GM19240 (cell line): ENCODE measurements around the gene GPR158.

Experiments used
- DNase-seq: peaks from one replicate; pipeline ENCODE4 v3.0.0; 2011; ENCODE audit warnings: low spot score; ENCODE audit not compliant: insufficient read length

GPR158 gene

DNA sequence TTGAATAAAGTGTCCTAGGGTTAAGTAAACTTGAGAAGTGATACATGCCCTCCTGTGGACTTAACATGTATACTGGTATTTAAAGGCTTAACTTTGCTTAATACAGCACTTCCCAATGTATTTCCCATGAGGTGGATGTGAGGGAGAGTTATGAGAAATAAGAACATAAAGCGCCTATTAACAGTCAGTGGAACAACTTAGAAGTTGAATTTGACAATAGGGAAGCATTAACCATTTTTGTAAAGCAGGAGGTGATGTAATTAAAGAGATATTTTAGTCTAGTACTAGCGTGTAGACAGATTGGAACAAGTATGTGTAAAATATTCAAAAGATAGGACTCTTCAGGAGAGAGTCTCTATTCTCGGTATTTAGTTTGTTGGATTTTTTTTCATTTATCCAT is 322.4 kb downstream of the GPR158 start:
- no peak for DNase-seq

GRCh38 chr10:25498645-25499044 is 323.8 kb downstream of the GPR158 start:
- no peak for DNase-seq

- DNase-seq, result no peak
Observed at GRCh38 chr10:25501912-25502311, 327.1 kb downstream of the GPR158 start.

- DNase-seq, result no peak
Observed at GRCh38 chr10:25502453-25502852, 327.7 kb downstream of the GPR158 start.

GRCh38 chr10:25504306-25504705 is 329.5 kb downstream of the GPR158 start:
- DNase-seq, result no peak

- no peak for DNase-seq
Observed at GRCh38 chr10:25504838-25505237, 330.0 kb downstream of the GPR158 start.

GRCh38 chr10:25505466-25505865 is 330.7 kb downstream of the GPR158 start:
- no peak for DNase-seq

DNA sequence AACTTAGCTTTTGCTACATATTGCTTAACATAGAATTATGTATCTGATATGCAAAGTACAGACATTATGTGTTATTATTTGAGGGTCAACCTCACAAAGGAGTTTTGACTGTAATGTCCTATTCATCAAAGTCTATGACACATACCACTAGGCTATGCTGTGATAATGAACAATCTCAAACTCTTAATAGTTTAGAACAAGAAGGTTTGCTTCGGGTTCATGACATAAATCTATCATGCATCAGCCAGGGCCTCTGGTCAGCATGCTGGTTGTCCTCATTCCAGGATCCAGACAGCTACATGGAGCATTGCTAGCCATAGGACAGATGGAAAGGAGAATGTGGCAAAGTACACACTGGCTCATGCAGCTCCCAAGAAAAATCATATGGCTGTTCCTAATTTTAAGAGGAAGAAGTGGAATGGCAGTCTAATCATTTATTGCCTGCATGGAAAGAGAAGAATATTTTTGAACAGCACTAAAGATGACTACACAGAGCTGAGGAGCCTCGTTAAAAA is 332.1 kb downstream of the GPR158 start:
- DNase-seq, result no peak

- DNase-seq, result no peak
Observed at GRCh38 chr10:25508112-25508815, 333.5 kb downstream of the GPR158 start.

DNA sequence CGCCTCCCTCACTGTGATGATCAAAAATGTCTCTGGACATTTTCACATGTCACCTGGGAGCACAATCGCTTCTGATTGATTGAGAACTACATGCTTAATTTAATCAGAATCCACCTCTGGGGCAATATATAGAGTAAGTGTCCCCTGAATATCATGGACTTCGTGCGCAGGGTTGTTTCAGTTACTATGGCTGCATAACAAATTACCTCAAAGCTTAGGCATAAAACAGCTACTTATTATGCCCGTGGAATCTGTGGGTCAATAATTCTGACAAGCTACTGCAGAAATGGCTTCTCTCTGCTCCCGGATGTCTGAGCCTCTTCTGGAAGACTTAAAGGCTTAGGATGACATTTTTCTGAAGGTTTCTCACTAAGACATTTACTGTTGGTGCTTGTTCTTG is 334.4 kb downstream of the GPR158 start:
- no peak for DNase-seq

- no peak for DNase-seq
Observed at GRCh38 chr10:25522294-25522693, 347.5 kb downstream of the GPR158 start.

GRCh38 chr10:25522946-25523608 is 348.3 kb downstream of the GPR158 start:
- DNase-seq, result no peak

GRCh38 chr10:25530306-25530705 is 355.5 kb downstream of the GPR158 start:
- DNase-seq, result no peak

DNA sequence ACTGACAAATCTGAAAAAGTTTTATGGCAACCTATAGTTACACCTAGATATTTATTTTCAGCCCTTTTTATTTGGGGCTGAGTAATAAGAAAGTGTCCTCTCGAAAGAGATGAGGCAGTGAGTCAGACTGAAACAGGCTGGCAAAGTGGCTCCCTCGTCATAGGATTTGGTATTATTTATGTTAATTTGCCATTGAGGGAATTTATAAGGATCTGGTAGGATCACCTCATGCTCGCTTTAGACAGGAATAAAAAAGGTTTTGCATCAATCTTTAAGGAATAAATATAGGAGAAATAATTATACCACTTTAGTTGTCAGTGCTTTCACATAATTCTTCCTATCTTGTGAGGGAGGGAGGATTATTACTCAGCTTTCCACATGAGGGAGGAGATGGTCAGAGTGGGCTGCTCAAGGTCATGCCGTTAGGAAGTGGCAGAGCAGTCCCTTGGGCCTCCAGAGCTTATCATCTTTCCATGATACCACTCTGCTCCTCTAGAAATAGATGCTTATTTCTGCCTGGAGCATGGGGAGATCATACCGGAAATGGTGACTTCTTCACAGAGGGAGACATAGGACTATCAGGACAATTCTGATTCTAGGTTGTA is 356.8 kb downstream of the GPR158 start:
- no peak for DNase-seq

- DNase-seq, result no peak
Observed at GRCh38 chr10:25532213-25532612, 357.4 kb downstream of the GPR158 start.

DNA sequence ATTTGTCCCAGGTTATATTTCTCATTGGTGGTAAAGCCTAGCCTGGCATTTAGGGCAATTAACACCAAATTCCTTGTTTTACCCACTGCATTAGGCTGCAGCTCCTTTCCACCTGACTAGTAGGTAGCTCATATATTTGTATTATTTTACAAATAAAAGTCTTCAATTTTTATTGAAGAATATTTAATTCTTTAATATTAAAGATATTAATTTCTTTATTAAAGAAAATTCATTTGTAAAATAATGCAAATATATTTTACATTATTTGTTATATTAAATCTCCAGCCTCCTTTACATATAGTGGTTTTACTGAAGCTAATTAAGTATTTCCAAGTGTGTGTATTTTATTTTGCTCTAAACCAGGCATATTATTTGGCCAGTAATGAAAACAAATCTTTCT is 361.2 kb downstream of the GPR158 start:
- no peak for DNase-seq

DNA sequence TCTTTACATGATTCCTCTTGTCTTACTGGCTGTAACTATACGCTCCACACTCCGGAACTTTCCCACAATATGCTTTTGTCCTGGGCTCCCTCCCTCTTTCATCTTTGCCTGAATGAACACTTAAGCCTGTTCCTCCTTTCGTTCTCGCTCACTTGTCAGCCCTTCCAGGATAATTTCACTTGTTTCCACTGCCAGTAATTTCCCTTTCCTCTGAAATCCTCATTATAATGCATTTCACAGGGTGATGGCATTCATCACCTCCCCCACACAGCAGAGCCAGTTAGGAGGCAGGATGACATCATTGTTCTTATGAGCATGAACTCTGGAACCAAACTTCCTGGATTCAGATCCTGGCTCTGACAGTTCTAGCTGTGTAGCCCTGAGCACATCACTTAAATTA is 372.6 kb downstream of the GPR158 start:
- DNase-seq, result no peak

DNA sequence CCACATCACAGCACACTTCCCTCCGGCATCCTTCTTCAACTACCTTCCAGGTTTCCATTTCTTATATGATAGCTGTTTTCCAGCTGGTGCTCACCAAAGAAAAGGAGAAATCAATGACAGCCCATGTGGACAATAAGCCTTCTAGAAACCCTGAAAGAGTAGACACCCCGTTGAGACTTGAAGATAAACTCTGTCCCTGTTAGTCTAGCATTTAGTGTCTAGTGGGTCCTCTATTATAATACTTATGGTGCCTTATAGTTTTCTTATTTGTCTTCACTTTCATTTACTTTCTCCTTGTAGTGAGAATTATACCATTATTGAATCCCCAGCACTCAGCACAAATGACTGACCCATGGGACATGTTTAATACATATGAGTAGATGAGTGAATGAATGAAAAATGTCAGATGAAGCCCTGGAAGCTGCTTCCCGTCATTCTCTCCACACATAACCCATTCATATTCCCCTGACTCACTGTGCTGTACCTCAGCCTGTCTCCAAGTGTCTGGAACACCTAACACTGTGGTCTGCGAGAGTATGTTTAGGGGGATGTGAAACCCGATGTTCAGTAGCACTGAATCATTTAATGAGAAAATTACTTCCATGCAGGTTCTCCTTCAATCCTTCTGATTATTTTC is 377.6 kb downstream of the GPR158 start:
- no peak for DNase-seq

- DNase-seq, result no peak
Observed at GRCh38 chr10:25555865-25556264, 381.1 kb downstream of the GPR158 start.

GRCh38 chr10:25556457-25556856 is 381.7 kb downstream of the GPR158 start:
- no peak for DNase-seq

GRCh38 chr10:25557136-25557535 is 382.3 kb downstream of the GPR158 start:
- no peak for DNase-seq

DNA sequence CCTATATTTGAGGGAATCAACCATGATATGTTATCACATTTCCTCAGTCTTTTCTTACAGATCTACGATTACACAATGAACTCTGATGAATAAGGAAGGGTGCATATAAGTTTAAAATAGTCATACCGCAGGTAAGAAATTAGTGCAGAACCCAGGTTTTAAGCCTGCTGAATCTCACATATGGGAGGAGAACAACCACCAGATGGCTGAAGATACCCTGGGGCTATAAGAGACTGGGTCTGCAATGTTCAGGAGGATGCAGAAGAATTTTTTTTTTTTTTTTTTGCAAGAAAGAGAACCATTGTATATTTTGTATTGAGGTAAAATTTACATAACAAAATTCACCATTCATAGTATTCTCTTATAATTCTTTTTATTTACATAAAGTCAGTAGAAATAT is 387.0 kb downstream of the GPR158 start:
- no peak for DNase-seq
